Esophagus muscularis mucosa (tissue), 3 donors: ENCODE results near the gene SWAP70.
"Not testable (repeated sequence)": the region's sequence is repeated elsewhere in the genome, so short reads cannot be mapped to it uniquely, and the experiment has no call there.

Source experiments
- POLR2A ChIP-seq: fragments of 450-650 bp; IDR thresholded peaks from one replicate; pipeline ENCODE4 v1.6.1; 2017; ENCODE audit warnings: antibody characterized with exemption, moderate library complexity, mild to moderate bottlenecking, low read depth
- TF ChIP-seq, protein P1 (sequence below), 3 experiments: fragments of 200-600 bp in 2 of 3; fragments of 450-650 bp in 1 of 3; sonication (generic) in 2 of 3; IDR thresholded peaks; one replicate each; pipeline ENCODE4 v1.5.1; 2017 to 2019; ENCODE audit warnings: antibody characterized with exemption in 3 of 3, mild to moderate bottlenecking in 2 of 3, moderate library complexity in 1 of 3

DNA sequence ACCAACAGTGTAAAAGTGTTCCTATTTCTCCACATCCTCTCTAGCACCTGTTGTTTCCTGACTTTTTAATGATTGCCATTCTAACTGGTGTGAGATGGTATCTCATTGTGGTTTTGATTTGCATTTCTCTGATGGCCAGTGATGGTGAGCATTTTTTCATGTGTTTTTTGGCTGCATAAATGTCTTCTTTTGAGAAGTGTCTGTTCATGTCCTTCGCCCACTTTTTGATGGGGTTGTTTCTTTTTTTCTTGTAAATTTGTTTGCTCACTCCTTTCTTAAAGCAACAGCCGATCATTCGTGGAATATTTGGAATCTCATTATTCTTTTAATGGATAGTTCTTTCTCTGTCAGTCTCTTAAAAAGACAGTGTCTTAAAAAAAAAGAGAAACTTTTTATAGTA, 79.6 kb downstream of the SWAP70 start:
- TF ChIP-seq, protein P1, sequence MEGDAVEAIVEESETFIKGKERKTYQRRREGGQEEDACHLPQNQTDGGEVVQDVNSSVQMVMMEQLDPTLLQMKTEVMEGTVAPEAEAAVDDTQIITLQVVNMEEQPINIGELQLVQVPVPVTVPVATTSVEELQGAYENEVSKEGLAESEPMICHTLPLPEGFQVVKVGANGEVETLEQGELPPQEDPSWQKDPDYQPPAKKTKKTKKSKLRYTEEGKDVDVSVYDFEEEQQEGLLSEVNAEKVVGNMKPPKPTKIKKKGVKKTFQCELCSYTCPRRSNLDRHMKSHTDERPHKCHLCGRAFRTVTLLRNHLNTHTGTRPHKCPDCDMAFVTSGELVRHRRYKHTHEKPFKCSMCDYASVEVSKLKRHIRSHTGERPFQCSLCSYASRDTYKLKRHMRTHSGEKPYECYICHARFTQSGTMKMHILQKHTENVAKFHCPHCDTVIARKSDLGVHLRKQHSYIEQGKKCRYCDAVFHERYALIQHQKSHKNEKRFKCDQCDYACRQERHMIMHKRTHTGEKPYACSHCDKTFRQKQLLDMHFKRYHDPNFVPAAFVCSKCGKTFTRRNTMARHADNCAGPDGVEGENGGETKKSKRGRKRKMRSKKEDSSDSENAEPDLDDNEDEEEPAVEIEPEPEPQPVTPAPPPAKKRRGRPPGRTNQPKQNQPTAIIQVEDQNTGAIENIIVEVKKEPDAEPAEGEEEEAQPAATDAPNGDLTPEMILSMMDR (IDR thresholded peaks at IDR 0.05): not testable (repeated sequence)
- TF ChIP-seq POLR2A: not testable (repeated sequence)
